ENCODE measurements around the gene TRMT1. TPM values are rescaled to one million over a fixed set of nuclear protein-coding genes. Genes with fewer than 3 reads are reported as not detected.

Gene TRMT1
- total and polyA plus RNA-seq, 5 donors from 2014 or later = 16.0 to 57.6 (median 21.2) TPM

GRCh38 chr19:13160557-13160956 lies 44.0 kb upstream of the TRMT1 start:
- Histone ChIP-seq H3K4me1 (ENCODE audit: control insufficient read depth, insufficient read depth, low read length, poor library complexity, severe bottlenecking) (peaks cover 87% of the 10 kb centered on the region), H3K27me3 (ENCODE audit: control insufficient read depth, insufficient read depth, low read length) (no peaks in the 10 kb centered on the region), H3K36me3 (ENCODE audit: control insufficient read depth, insufficient read depth, low read length) (no peaks in the 10 kb centered on the region), H3K4me3 (ENCODE audit: low read depth, low read length) (no peak overlapping the region), H3K27ac (ENCODE audit: insufficient read depth, low read length, poor library complexity, severe bottlenecking) (peak overlapping the region; percentile 90), H3K9me3 (ENCODE audit: control insufficient read depth in 2 of 2, low read length in 2 of 2) (no peaks in the 10 kb centered on the region)
- peak overlapping the region in 1 of 3 donors; percentile 36 for H3K27ac Mint-ChIP-seq
- no peaks in the 10 kb centered on the region for H3K36me3 Mint-ChIP-seq
- H3K9me3 Mint-ChIP-seq = no peaks in the 10 kb centered on the region
- no peak for DNase-seq
- no peak for ATAC-seq (ENCODE audit: low read depth in 2 of 2)
- peaks cover 10 to 87% (median 41%) of the 10 kb centered on the region in 4 donors for H3K4me1 Mint-ChIP-seq
- H3K4me3 Mint-ChIP-seq = peak overlapping the region in 2 of 4 donors; percentile 74 to 79
- peaks cover 12% of the 10 kb centered on the region for H3K27me3 Mint-ChIP-seq

- Mint-ChIP-seq H3K36me3 (no peaks in the 10 kb centered on the region), H3K27ac (peak overlapping the region; percentile 51 to 98 (median 73)), H3K9me3 (peaks cover 0 to 2% (median 0%) of the 10 kb centered on the region in 7 donors), H3K4me1 (peaks cover 8 to 82% (median 42%) of the 10 kb centered on the region in 4 donors), H3K27me3 (peaks cover 18% of the 10 kb centered on the region), H3K4me3 (peak overlapping the region; percentile 45 to 84 (median 78))
- Histone ChIP-seq H3K36me3 (ENCODE audit: control insufficient read depth, insufficient read depth, low read length) (no peaks in the 10 kb centered on the region), H3K27ac (ENCODE audit: insufficient read depth, low read length, poor library complexity, severe bottlenecking) (peak overlapping the region; percentile 15), H3K9me3 (ENCODE audit: control insufficient read depth in 2 of 2, low read length in 2 of 2) (no peaks in the 10 kb centered on the region), H3K4me3 (ENCODE audit: low read depth, low read length) (no peak overlapping the region), H3K27me3 (ENCODE audit: control insufficient read depth, insufficient read depth, low read length) (no peaks in the 10 kb centered on the region), H3K4me1 (ENCODE audit: control insufficient read depth, insufficient read depth, low read length, poor library complexity, severe bottlenecking) (peaks cover 86% of the 10 kb centered on the region)
- DNase-seq = no peak
- ATAC-seq (ENCODE audit: low read depth in 2 of 2) = no peak
Measured at GRCh38 chr19:13159713-13160112, 43.2 kb upstream of the TRMT1 start.

GRCh38 chr19:13155472-13156359 lies 39.2 kb upstream of the TRMT1 start:
- Histone ChIP-seq H3K27ac (ENCODE audit: insufficient read depth, low read length, poor library complexity, severe bottlenecking) (peak overlapping the region; percentile 97), H3K4me3 (ENCODE audit: low read depth, low read length) (peak overlapping the region; percentile 98), H3K4me1 (ENCODE audit: control insufficient read depth, insufficient read depth, low read length, poor library complexity, severe bottlenecking) (peaks cover 59% of the 10 kb centered on the region), H3K27me3 (ENCODE audit: control insufficient read depth, insufficient read depth, low read length) (no peaks in the 10 kb centered on the region), H3K36me3 (ENCODE audit: control insufficient read depth, insufficient read depth, low read length) (no peaks in the 10 kb centered on the region), H3K9me3 (ENCODE audit: control insufficient read depth in 2 of 2, low read length in 2 of 2) (no peaks in the 10 kb centered on the region)
- Mint-ChIP-seq H3K27me3 (peaks cover 29% of the 10 kb centered on the region), H3K36me3 (peaks cover 14% of the 10 kb centered on the region), H3K4me3 (peak overlapping the region; percentile 94 to 99 (median 98)), H3K9me3 (peaks cover 0 to 5% (median 1%) of the 10 kb centered on the region in 7 donors), H3K27ac (peak overlapping the region; percentile 97 to 99 (median 98)), H3K4me1 (peaks cover 5 to 52% (median 27%) of the 10 kb centered on the region in 4 donors)
- peak; percentile 69 to 85 (median 72) for DNase-seq
- peak in 1 of 2 donors; percentile 13 for ATAC-seq (ENCODE audit: low read depth in 2 of 2)

GRCh38 chr19:13154911-13155471 lies 38.5 kb upstream of the TRMT1 start:
- DNase-seq (peak; percentile 67 to 80 (median 75)), ATAC-seq (ENCODE audit: low read depth in 2 of 2) (peak; percentile 10 to 15)
- peaks cover 29% of the 10 kb centered on the region for H3K27me3 Mint-ChIP-seq
- peaks cover 0 to 5% (median 1%) of the 10 kb centered on the region in 7 donors for H3K9me3 Mint-ChIP-seq
- Histone ChIP-seq H3K27me3 (ENCODE audit: control insufficient read depth, insufficient read depth, low read length) (no peaks in the 10 kb centered on the region), H3K4me3 (ENCODE audit: low read depth, low read length) (peak overlapping the region; percentile 98), H3K4me1 (ENCODE audit: control insufficient read depth, insufficient read depth, low read length, poor library complexity, severe bottlenecking) (peaks cover 56% of the 10 kb centered on the region), H3K36me3 (ENCODE audit: control insufficient read depth, insufficient read depth, low read length) (no peaks in the 10 kb centered on the region), H3K27ac (ENCODE audit: insufficient read depth, low read length, poor library complexity, severe bottlenecking) (peak overlapping the region; percentile 97), H3K9me3 (ENCODE audit: control insufficient read depth in 2 of 2, low read length in 2 of 2) (no peaks in the 10 kb centered on the region)
- peaks cover 14% of the 10 kb centered on the region for H3K36me3 Mint-ChIP-seq
- peak overlapping the region; percentile 94 to 99 (median 98) for H3K27ac Mint-ChIP-seq
- H3K4me1 Mint-ChIP-seq = peaks cover 3 to 53% (median 26%) of the 10 kb centered on the region in 4 donors
- H3K4me3 Mint-ChIP-seq = peak overlapping the region; percentile 94 to 99 (median 98)

- peak overlapping the region; percentile 94 to 99 (median 98) for H3K4me3 Mint-ChIP-seq
- peaks cover 0 to 5% (median 1%) of the 10 kb centered on the region in 7 donors for H3K9me3 Mint-ChIP-seq
- Histone ChIP-seq H3K27ac (ENCODE audit: insufficient read depth, low read length, poor library complexity, severe bottlenecking) (peak overlapping the region; percentile 97), H3K36me3 (ENCODE audit: control insufficient read depth, insufficient read depth, low read length) (no peaks in the 10 kb centered on the region), H3K9me3 (ENCODE audit: control insufficient read depth in 2 of 2, low read length in 2 of 2) (no peaks in the 10 kb centered on the region), H3K27me3 (ENCODE audit: control insufficient read depth, insufficient read depth, low read length) (no peaks in the 10 kb centered on the region), H3K4me1 (ENCODE audit: control insufficient read depth, insufficient read depth, low read length, poor library complexity, severe bottlenecking) (peaks cover 57% of the 10 kb centered on the region), H3K4me3 (ENCODE audit: low read depth, low read length) (peak overlapping the region; percentile 98)
- no peak for ATAC-seq (ENCODE audit: low read depth in 2 of 2)
- H3K4me1 Mint-ChIP-seq = peaks cover 0 to 50% (median 27%) of the 10 kb centered on the region in 4 donors
- peaks cover 29% of the 10 kb centered on the region for H3K27me3 Mint-ChIP-seq
- peak; percentile 43 to 72 (median 49) for DNase-seq
- H3K27ac Mint-ChIP-seq = peak overlapping the region; percentile 94 to 99 (median 98)
- peaks cover 14% of the 10 kb centered on the region for H3K36me3 Mint-ChIP-seq
Measured at GRCh38 chr19:13154241-13154778, 37.8 kb upstream of the TRMT1 start.

GRCh38 chr19:13153569-13154240 lies 37.2 kb upstream of the TRMT1 start:
- Mint-ChIP-seq H3K9me3 (peaks cover 0 to 5% (median 1%) of the 10 kb centered on the region in 7 donors), H3K4me1 (peaks cover 0 to 53% (median 30%) of the 10 kb centered on the region in 4 donors), H3K36me3 (peaks cover 14% of the 10 kb centered on the region), H3K4me3 (peak overlapping the region; percentile 94 to 99 (median 98)), H3K27ac (peak overlapping the region; percentile 99 to 100 (median 99)), H3K27me3 (peaks cover 29% of the 10 kb centered on the region)
- DNase-seq (no peak), ATAC-seq (ENCODE audit: low read depth in 2 of 2) (no peak)
- no peaks in the 10 kb centered on the region for H3K36me3 ChIP-seq (ENCODE audit: control insufficient read depth, insufficient read depth, low read length)
- H3K4me1 ChIP-seq (ENCODE audit: control insufficient read depth, insufficient read depth, low read length, poor library complexity, severe bottlenecking) = peaks cover 60% of the 10 kb centered on the region
- no peaks in the 10 kb centered on the region for H3K27me3 ChIP-seq (ENCODE audit: control insufficient read depth, insufficient read depth, low read length)
- peak overlapping the region; percentile 97 for H3K27ac ChIP-seq (ENCODE audit: insufficient read depth, low read length, poor library complexity, severe bottlenecking)
- H3K9me3 ChIP-seq (ENCODE audit: control insufficient read depth in 2 of 2, low read length in 2 of 2) = no peaks in the 10 kb centered on the region
- peak overlapping the region; percentile 98 for H3K4me3 ChIP-seq (ENCODE audit: low read depth, low read length)

- peak overlapping the region; percentile 99 to 100 (median 99) for H3K27ac Mint-ChIP-seq
Measured at GRCh38 chr19:13152974-13153568, 36.5 kb upstream of the TRMT1 start.

More at GRCh38 chr19:13152974-13153568, 36.5 kb upstream of the TRMT1 start:
- Mint-ChIP-seq H3K9me3 (peaks cover 0 to 5% (median 1%) of the 10 kb centered on the region in 7 donors), H3K4me3 (peak overlapping the region; percentile 94 to 99 (median 98)), H3K36me3 (peaks cover 14% of the 10 kb centered on the region), H3K27me3 (peaks cover 29% of the 10 kb centered on the region), H3K4me1 (peaks cover 0 to 53% (median 29%) of the 10 kb centered on the region in 4 donors)
- no peaks in the 10 kb centered on the region for H3K9me3 ChIP-seq (ENCODE audit: control insufficient read depth in 2 of 2, low read length in 2 of 2)
- peak overlapping the region; percentile 97 for H3K27ac ChIP-seq (ENCODE audit: insufficient read depth, low read length, poor library complexity, severe bottlenecking)
- H3K36me3 ChIP-seq (ENCODE audit: control insufficient read depth, insufficient read depth, low read length) = no peaks in the 10 kb centered on the region
- peaks cover 59% of the 10 kb centered on the region for H3K4me1 ChIP-seq (ENCODE audit: control insufficient read depth, insufficient read depth, low read length, poor library complexity, severe bottlenecking)
- ATAC-seq (ENCODE audit: low read depth in 2 of 2) (peak; percentile 27 to 32), DNase-seq (peak; percentile 94 to 97 (median 95))
- H3K4me3 ChIP-seq (ENCODE audit: low read depth, low read length) = peak overlapping the region; percentile 98
- no peaks in the 10 kb centered on the region for H3K27me3 ChIP-seq (ENCODE audit: control insufficient read depth, insufficient read depth, low read length)
